Activated T-helper 9 cell treated with anti-CD3 and anti-CD28 coated beads, Interleukin-2, amount 50 U/mL, for 16 hours (primary cell): ENCODE results near the gene C19orf25.

ENCODE experiments used
- DNase-seq: peaks from one replicate; pipeline ENCODE4 v3.0.0-alpha.2; 2020; ENCODE audit warnings: low read depth

C19orf25 gene

GRCh38 chr19:1496714-1497577 is 17.9 kb upstream of the C19orf25 start:
- DNase-seq, result no peak

- DNase-seq, result no peak
Observed at GRCh38 chr19:1495799-1496713, 17.0 kb upstream of the C19orf25 start.

DNA sequence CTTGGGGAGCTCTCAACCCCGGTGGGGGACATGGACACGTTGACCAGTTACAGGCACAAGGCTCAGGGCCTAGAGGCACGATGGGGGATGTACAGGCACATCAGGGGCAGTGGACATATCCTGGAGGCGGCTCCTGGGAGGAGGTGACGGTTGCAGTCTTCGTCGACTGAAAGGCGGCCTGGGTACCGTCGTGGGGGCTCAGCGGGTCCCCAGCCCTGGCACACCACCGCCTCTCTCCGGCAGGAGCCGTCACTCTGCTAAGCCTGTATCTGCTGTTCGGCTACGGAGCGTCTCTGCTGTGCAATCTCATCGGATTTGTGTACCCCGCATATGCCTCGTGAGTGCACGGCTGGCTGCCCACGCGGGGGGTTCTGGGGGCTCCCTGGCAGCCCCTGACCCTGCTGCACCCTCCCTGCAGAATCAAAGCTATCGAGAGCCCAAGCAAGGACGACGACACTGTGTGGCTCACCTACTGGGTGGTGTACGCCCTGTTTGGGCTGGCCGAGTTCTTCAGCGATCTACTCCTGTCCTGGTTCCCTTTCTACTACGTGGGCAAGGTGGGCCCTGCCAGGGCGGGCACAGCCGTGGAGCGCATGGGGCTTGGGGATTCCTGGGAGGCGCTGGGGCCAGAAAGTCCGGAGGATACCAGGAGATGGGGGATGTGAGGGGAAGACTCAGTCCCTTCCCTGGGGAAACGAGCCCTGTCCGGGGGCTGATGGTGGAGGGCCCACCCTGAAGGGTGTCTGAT is 16.2 kb upstream of the C19orf25 start:
- no peak for DNase-seq

GRCh38 chr19:1494115-1494815 is 15.2 kb upstream of the C19orf25 start:
- no peak for DNase-seq

- no peak for DNase-seq
Observed at GRCh38 chr19:1492474-1493006, 13.5 kb upstream of the C19orf25 start.

- DNase-seq, result no peak
Observed at GRCh38 chr19:1491849-1492170, 12.8 kb upstream of the C19orf25 start.

- no peak for DNase-seq
Observed at GRCh38 chr19:1491114-1491848, 12.3 kb upstream of the C19orf25 start, which contains the start of gene REEP6. Gene REEP6 (plus strand): TSS chr19:1491181. CDS start chr19:1491270, 89 bp downstream.

- peak; percentile 95 for DNase-seq
Observed at GRCh38 chr19:1490311-1491113, 11.5 kb upstream of the C19orf25 start, which contains the start of gene PCSK4. Gene PCSK4 (minus strand): TSS chr19:1490350. CDS start chr19:1490346, 4 bp downstream.

DNA sequence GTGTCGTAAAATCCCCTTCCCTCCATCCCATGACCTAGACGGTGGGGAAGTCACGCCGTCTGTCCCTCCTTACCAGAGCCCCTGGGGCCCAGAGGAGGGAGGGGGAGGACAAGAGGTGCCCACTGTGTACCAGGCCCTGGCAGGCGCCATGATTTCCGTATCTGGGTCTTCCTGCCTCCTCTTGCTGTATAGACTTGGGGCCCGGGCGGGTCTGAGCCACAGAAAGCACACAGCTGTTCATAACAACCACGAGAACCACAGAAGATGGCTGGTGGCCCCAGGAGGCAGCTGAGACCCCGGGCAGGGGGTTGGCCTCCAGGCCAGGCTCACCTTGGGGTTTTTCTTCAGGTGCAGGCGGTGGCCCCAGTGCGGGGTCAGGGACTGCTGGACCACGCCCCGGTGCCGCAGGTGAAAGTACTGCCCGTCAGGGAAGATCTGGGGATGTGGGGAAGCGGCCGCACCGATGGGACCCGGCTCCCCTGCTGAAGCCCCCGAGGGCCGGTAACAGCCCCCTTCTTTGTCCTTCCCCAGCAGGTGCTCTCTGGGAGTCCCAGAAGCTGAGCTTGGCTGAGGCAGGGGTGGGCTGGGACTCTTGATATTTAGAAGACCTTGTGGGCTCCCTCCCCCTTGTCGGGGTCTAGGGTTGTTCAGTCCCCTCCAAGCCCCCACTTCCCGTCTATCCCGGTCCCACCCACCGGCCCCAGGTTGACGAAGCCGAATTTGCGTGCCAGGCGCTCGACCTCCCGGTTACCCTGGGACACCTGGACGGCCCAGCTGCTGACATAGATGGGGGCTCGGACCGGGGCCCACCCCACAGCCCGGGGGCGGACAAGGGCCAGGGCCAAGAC is 10.7 kb upstream of the C19orf25 start:
- no peak for DNase-seq

- DNase-seq, result no peak
Observed at GRCh38 chr19:1488282-1488601, 9.2 kb upstream of the C19orf25 start.

- no peak for DNase-seq
Observed at GRCh38 chr19:1487576-1488281, 8.7 kb upstream of the C19orf25 start.

- DNase-seq, result no peak
Observed at GRCh38 chr19:1486720-1487575, 7.9 kb upstream of the C19orf25 start.

DNA sequence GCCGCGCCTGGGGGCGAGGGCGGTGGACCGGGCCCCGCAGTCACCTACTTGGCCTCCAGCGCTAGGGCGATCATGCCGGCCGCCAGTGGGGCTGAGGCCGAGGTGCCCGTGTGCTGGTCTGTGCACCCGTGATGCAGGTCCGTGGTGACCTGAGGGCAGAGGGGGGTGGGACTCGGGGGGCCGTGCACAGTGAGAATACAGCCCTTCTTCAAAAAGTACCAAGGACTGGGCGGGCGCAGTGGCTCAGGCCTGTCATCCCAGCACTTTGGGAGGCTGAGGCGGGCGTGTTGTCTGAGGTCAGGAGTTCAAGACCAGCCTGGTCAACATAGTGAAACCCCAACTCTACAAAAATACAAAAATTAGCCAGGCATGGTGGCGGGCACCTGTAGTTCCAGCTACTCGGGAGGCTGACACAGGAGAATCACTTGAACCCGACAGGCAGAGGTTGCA is 5.0 kb upstream of the C19orf25 start:
- DNase-seq, result no peak

GRCh38 chr19:1483131-1483978 is 4.3 kb upstream of the C19orf25 start:
- no peak for DNase-seq

DNA sequence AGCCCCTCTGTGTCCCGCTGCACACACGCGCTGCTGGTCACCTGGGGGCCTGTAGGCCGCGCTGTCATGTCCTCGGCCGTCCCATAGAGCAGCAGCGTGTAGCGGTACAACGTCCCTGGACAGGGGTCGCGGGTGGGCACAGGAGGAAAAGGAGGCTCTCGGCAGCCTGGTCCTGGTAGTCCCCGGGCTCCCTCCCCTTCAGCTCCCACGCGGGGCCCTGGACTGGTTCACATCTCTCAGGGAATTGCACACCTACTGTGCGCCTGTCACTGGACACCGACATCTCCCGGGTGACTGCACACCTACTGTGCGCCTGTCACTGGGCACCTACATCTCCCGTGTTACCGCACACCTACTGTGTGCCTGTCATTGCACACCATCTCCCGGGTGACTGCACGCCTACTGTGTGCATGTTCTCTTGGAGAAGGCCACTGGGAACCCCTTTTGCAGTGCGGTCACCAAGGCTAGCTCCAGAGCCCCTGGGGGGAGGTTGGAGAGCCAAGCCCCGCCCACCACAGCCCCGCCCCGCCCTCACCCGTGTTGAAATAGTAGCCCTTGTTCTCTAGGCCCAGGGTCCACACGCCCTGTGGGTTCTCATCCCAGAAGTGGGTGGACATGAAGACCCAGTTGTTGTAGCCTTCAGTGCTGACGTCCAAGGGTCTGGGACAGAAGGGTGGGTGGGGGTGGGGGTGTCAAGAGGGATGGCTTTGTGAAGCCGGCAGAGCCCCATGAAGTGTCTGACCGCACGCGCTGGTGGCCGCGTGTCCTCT is 3.5 kb upstream of the C19orf25 start:
- DNase-seq, result no peak
